ENCODE results near the gene ATP11B. TPM values are rescaled to one million over a fixed set of nuclear protein-coding genes. Genes with fewer than 3 reads are reported as not detected.

The ATP11B gene
- total and polyA plus RNA-seq, 2 of the 8 experiments (the other 6 are each of a cell fraction or from before 2014, with no cell fraction given), result 5.1 to 26.5 TPM

DNA sequence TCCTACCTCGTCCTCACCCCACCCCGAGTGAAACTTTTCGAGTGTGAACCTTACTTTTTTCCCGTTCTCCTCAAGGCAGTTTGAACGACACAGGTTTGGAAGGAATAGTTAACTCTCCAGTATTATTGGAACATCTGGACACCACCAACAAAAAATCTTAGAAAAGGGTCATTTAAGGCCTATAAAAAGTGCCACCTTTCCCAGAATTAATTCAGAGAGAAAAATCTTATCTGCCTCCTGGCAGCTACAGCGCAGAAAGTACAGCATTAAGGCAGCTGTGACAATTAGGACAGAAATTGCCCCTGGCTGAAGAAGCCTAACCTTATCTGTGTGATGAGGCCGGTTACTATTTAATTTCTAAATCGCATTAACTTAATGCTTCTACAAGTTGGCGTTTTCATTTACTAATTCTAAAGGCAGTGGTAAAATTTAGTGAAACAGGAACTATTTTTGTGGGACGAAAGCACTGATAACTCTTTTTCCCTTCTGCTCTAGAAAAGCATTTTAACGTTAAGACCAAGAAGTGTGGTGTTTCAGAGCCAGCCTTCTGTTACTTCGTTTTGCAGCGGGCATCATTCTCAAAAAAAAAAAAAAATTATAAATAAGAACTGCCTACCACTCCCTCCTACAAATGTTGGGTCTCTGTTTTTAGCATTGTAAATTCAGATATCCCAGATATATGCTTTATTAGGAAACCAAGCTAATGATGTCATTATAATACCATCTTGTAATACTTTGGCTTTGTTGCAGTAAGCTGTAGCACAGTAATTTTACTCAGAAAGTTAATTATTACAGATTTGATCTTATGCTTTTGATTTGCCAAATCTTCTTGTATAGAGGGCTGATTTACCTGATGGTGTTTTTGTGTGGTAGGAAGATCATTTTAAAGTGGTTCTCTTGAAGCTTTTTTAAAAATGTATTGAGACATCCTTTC, 1.4 kb downstream of the ATP11B start:
- Histone ChIP-seq H3K56ac (replicated peaks; ENCODE audit: insufficient read length, low read depth, low read length) (no peak overlapping the region), H2AK5ac (ENCODE audit: low read depth, low read length) (peak overlapping the region; percentile 11; the same call in 1 of the 2 replicates), H3K18ac (ENCODE audit: extremely low read depth, low read length) (no peak overlapping the region), H2BK120ac (replicated peaks; ENCODE audit: low read depth, low read length) (no peak overlapping the region), H2BK12ac (ENCODE audit: low read depth, low read length) (no peak overlapping the region), H3K27me3 (replicated peaks in 1 of 4; ENCODE audit: control insufficient read depth in 3 of 4, extremely low read depth in 1 of 4, insufficient read depth in 3 of 4, low read length in 3 of 4) (peaks cover 0 to 8% (median 5%) of the 10 kb centered on the region in 4 experiments; a peak in 2 of 7 replicates), H2BK15ac (ENCODE audit: low read length) (no peak overlapping the region), H3K23ac (ENCODE audit: insufficient read length) (no peak overlapping the region), H3K4me3 (ENCODE audit: extremely low read depth in 1 of 4, insufficient read depth in 2 of 4, low read depth in 3 of 4, low read length in 4 of 4) (peak overlapping the region; percentile 81 to 95 (median 88)), H3K23me2 (ENCODE audit: low read depth, low read length) (peaks cover 11% of the 10 kb centered on the region), H4K91ac (replicated peaks; ENCODE audit: insufficient read length, low read length) (no peak overlapping the region), H4K20me1 (replicated peaks in 1 of 2; ENCODE audit: control insufficient read depth in 1 of 2, insufficient read depth in 2 of 2, low read length in 2 of 2) (no peaks in the 10 kb centered on the region), H3K4me2 (ENCODE audit: insufficient read depth in 1 of 2, low read depth in 2 of 2, low read length in 2 of 2) (peak overlapping the region; percentile 93 to 96), H3K9me3 (ENCODE audit: insufficient read depth in 2 of 2, low read depth in 1 of 2, low read length in 1 of 2) (no peaks in the 10 kb centered on the region), H3K9ac (replicated peaks in 1 of 4; ENCODE audit: extremely low read depth in 1 of 4, low read depth in 3 of 4, low read length in 3 of 4) (peak overlapping the region in 3 of 4 experiments; percentile 34 to 65 (median 58); a peak in 3 of 7 replicates), H3K79me1 (ENCODE audit: low read depth, low read length) (no peaks in the 10 kb centered on the region), H3K4ac (replicated peaks; ENCODE audit: insufficient read length, low read depth, low read length) (no peak overlapping the region), H4K8ac (ENCODE audit: extremely low read depth, insufficient read depth, low read length) (no peak overlapping the region), H2BK5ac (ENCODE audit: low read depth, low read length) (no peak overlapping the region), H4K5ac (ENCODE audit: insufficient read length, low read depth, low read length) (no peak overlapping the region), H3K36me3 (ENCODE audit: control insufficient read depth in 2 of 4, insufficient read depth in 4 of 4, low read length in 3 of 4) (no peaks in the 10 kb centered on the region), H3K14ac (ENCODE audit: insufficient read length) (no peak overlapping the region), H3K4me1 (replicated peaks in 1 of 4; ENCODE audit: control insufficient read depth in 3 of 4, insufficient read depth in 4 of 4, low read length in 3 of 4) (peaks cover 0 to 3% (median 0%) of the 10 kb centered on the region in 4 experiments; a peak in 2 of 7 replicates), H3K27ac (ENCODE audit: low read depth, low read length) (no peak overlapping the region), H2BK20ac (ENCODE audit: low read length) (no peak overlapping the region), H2AFZ (ENCODE audit: low read length) (peak overlapping the region; percentile 95), H3K79me2 (ENCODE audit: control insufficient read depth in 1 of 2, insufficient read depth in 2 of 2, low read length in 2 of 2) (peaks cover 0 to 6% of the 10 kb centered on the region in 2 experiments; a peak in 1 of 4 replicates)
- FAIRE-seq (no peak), DNase-seq (ENCODE audit: low read depth in 1 of 2, low spot score in 2 of 2) (no peak)
- WGBS, 2 experiments (ENCODE audit: extremely low coverage in 1 of 2, insufficient coverage in 1 of 2, insufficient read length in 1 of 2, insufficient replicate concordance in 2 of 2, low coverage in 1 of 2, low lambda C conversion rate in 2 of 2, missing lambda C conversion rate in 1 of 2), result 23% methylated on average over 13 of the region's 13 CpGs; no CpG with 5 or more reads in 1 of the 2 experiments
- POLR2A ChIA-PET (ENCODE audit: partially characterized antibody), result interaction anchor here (0.6 to 1.0 kb wide), 4 partner anchors 9 to 194 kb away, joined by 3 read pairs; no protein-coding TSS in a partner anchor
- CTCF ChIA-PET (ENCODE audit: partially characterized antibody), result interaction anchor here (0.6 to 1.8 kb wide), 2 partner anchors 81 to 129 kb away, joined by 3 to 4 read pairs; no protein-coding TSS in a partner anchor
- TF ChIP-seq CBX5 (IDR thresholded peaks at IDR 0.05; ENCODE audit: low read depth, low read length), result no peak
- TF ChIP-seq SIRT6 (IDR thresholded peaks at IDR 0.05; ENCODE audit: low read length), result no peak
- no peak for TF ChIP-seq HDAC2 (IDR thresholded peaks at IDR 0.05; ENCODE audit: borderline replicate concordance in 1 of 2, low read depth in 2 of 2, low read length in 2 of 2)
- TF ChIP-seq POU5F1 (IDR thresholded peaks at IDR 0.05; ENCODE audit: low read depth, low read length), result no peak
- TF ChIP-seq, protein P1, sequence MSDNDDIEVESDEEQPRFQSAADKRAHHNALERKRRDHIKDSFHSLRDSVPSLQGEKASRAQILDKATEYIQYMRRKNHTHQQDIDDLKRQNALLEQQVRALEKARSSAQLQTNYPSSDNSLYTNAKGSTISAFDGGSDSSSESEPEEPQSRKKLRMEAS (IDR thresholded peaks at IDR 0.05), result no peak
- TF ChIP-seq GABPA (IDR thresholded peaks at IDR 0.05; ENCODE audit: borderline replicate concordance, insufficient read depth, low read length), result no peak
- TF ChIP-seq CHD2 (IDR thresholded peaks at IDR 0.05; ENCODE audit: low read length), result no peak
- TF ChIP-seq GTF2F1 (IDR thresholded peaks at IDR 0.05; ENCODE audit: borderline replicate concordance, low read depth, low read length), result no peak
- TF ChIP-seq KDM1A (IDR thresholded peaks at IDR 0.05; ENCODE audit: borderline replicate concordance, low read length), result no peak
- TF ChIP-seq, protein P2, sequence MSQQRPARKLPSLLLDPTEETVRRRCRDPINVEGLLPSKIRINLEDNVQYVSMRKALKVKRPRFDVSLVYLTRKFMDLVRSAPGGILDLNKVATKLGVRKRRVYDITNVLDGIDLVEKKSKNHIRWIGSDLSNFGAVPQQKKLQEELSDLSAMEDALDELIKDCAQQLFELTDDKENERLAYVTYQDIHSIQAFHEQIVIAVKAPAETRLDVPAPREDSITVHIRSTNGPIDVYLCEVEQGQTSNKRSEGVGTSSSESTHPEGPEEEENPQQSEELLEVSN (IDR thresholded peaks at IDR 0.05), result no peak

Measured in H1 (cell line).